Adipose tissue (tissue), 3 donors: ENCODE measurements around the gene USP47. TPM values are rescaled to one million over a fixed set of nuclear protein-coding genes. Genes with fewer than 3 reads are reported as not detected.

Source experiments
- H3K27ac ChIP-seq: one replicate; pipeline ENCODE4 v1.5.1; 2013; ENCODE audit warnings: low read depth, low read length
- WGBS, 3 donors: extraction: QIAGEN DNeasy Blood & Tissue Kit; methylation state at CpG; one replicate each; pipeline ENCODE4 v1.1.7; 2013; 5-methylcytosine and 5-hydroxymethylcytosine counted together
- polyA plus RNA-seq, 3 donors: library from polyadenylated mRNA; stranded (reverse); fragments of 200-250 nt; gene quantifications; one replicate each; pipeline ENCODE4 v1.2.3, GENCODE V29; 2013
- donor health status: healthy with polysubstance abuse.
- donor health status: Bipolar disorder and iron deficiency.
- donor health status: healthy.

USP47 gene
- polyA plus RNA-seq, 3 donors: 15.8 to 25.1 (median 18.3) TPM

GRCh38 chr11:11901929-11902328 is 60.2 kb downstream of the USP47 start:
- WGBS, 3 donors: 94 to 95% (median 94%) methylated on average over 3 of the region's 3 CpGs
- H3K27ac ChIP-seq: no peak overlapping the region

GRCh38 chr11:11909727-11910126 is 68.0 kb downstream of the USP47 start:
- H3K27ac ChIP-seq: no peak overlapping the region

GRCh38 chr11:11910541-11910940 is 68.8 kb downstream of the USP47 start:
- WGBS, 3 donors: 100% methylated on average over 2 of the region's 2 CpGs
- no peak overlapping the region for H3K27ac ChIP-seq

- 94 to 100% (median 99%) methylated on average over 1 of the region's 1 CpG for WGBS, 3 donors
- no peak overlapping the region for H3K27ac ChIP-seq
Observed at GRCh38 chr11:11913395-11913794, 71.6 kb downstream of the USP47 start.

GRCh38 chr11:11915625-11916024 is 73.9 kb downstream of the USP47 start:
- 97 to 99% (median 99%) methylated on average over 2 of the region's 2 CpGs for WGBS, 3 donors
- no peak overlapping the region for H3K27ac ChIP-seq

GRCh38 chr11:11916981-11917399 is 75.2 kb downstream of the USP47 start:
- no peak overlapping the region for H3K27ac ChIP-seq
- 91 to 97% (median 97%) methylated on average over 1 of the region's 1 CpG for WGBS, 3 donors

GRCh38 chr11:11923828-11924227 is 82.1 kb downstream of the USP47 start:
- no peak overlapping the region for H3K27ac ChIP-seq

GRCh38 chr11:11929920-11930319 is 88.1 kb downstream of the USP47 start:
- 70 to 77% (median 72%) methylated on average over 2 of the region's 2 CpGs for WGBS, 3 donors
- H3K27ac ChIP-seq: no peak overlapping the region

- 66 to 71% (median 68%) methylated on average over 5 of the region's 5 CpGs for WGBS, 3 donors
- no peak overlapping the region for H3K27ac ChIP-seq
Observed at GRCh38 chr11:11931461-11932055, 89.8 kb downstream of the USP47 start.

- H3K27ac ChIP-seq: no peak overlapping the region
- WGBS, 3 donors: 95 to 98% (median 97%) methylated on average over 2 of the region's 2 CpGs
Observed at GRCh38 chr11:11935536-11935935, 93.8 kb downstream of the USP47 start.

- WGBS, 3 donors: 75 to 85% (median 79%) methylated on average over 3 of the region's 3 CpGs
- no peak overlapping the region for H3K27ac ChIP-seq
Observed at GRCh38 chr11:11937433-11937832, 95.7 kb downstream of the USP47 start.

- WGBS, 3 donors: 96 to 98% (median 96%) methylated on average over 1 of the region's 1 CpG
- H3K27ac ChIP-seq: no peak overlapping the region
Observed at GRCh38 chr11:11937957-11938356, 96.2 kb downstream of the USP47 start.

- H3K27ac ChIP-seq: no peak overlapping the region
Observed at GRCh38 chr11:11940551-11940950, 98.8 kb downstream of the USP47 start.

- WGBS, 3 donors: 89 to 94% (median 91%) methylated on average over 3 of the region's 3 CpGs
- no peak overlapping the region for H3K27ac ChIP-seq
Observed at GRCh38 chr11:11942668-11943067, 100.9 kb downstream of the USP47 start.

GRCh38 chr11:11944444-11944843 is 102.7 kb downstream of the USP47 start:
- 71 to 81% (median 71%) methylated on average over 5 of the region's 5 CpGs for WGBS, 3 donors
- H3K27ac ChIP-seq: no peak overlapping the region

GRCh38 chr11:11946180-11946579 is 104.4 kb downstream of the USP47 start:
- no peak overlapping the region for H3K27ac ChIP-seq
- WGBS, 3 donors: 76 to 90% (median 83%) methylated on average over 2 of the region's 2 CpGs

GRCh38 chr11:11946878-11947277 is 105.1 kb downstream of the USP47 start:
- WGBS, 3 donors: 97 to 98% (median 98%) methylated on average over 2 of the region's 2 CpGs
- no peak overlapping the region for H3K27ac ChIP-seq

- H3K27ac ChIP-seq: no peak overlapping the region
- 62 to 97% (median 93%) methylated on average over 4 of the region's 4 CpGs for WGBS, 3 donors
Observed at GRCh38 chr11:11947825-11948224, 106.1 kb downstream of the USP47 start.

GRCh38 chr11:11948242-11948947 is 106.6 kb downstream of the USP47 start:
- no peak overlapping the region for H3K27ac ChIP-seq
- 85 to 95% (median 89%) methylated on average over 2 of the region's 2 CpGs for WGBS, 3 donors

- H3K27ac ChIP-seq: no peak overlapping the region
Observed at GRCh38 chr11:11949482-11949881, 107.7 kb downstream of the USP47 start.
